ENCODE measurements around the gene L2HGDH.

DNA sequence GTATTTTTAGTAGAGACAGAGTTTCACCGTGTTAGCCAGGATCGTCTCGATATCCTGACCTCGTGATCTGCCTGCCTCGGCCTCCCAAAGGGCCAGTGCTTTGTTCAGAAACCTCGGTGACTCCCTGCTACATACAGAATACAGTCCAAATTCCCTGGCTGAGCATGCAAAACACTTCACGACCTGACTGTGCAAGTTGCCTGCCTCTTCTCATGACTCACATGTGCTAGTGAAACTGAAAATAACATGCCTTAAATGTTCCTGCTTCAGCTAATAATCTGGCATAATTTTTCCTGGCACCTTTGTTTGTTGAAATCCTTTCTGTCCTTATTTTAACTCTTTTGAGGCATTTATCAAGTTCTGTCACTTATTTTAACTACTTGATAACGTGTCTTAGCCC is 8.3 kb upstream of the L2HGDH start:
- TF ChIP-seq POLR2AphosphoS5 (IDR thresholded peaks at IDR 0.05; ENCODE audit: low read depth, low read length) (no peak), TAF1 (IDR thresholded peaks at IDR 0.05; ENCODE audit: borderline replicate concordance, insufficient read depth, low read length) (no peak)
